ENCODE data around the gene RFXANK. TPM values are rescaled to one million over a fixed set of nuclear protein-coding genes. Genes with fewer than 3 reads are reported as not detected.

The RFXANK gene
- total and polyA plus RNA-seq, 4 donors = 8.9 to 27.8 (median 19.0) TPM

- TF ChIP-seq REST (IDR thresholded peaks at IDR 0.05) (no peak), HNF4A (conservative IDR thresholded peaks at IDR 0.05) (no peak), ZBTB33 (IDR thresholded peaks at IDR 0.05) (no peak), ATF3 (IDR thresholded peaks at IDR 0.05) (no peak)
- WGBS = 68% methylated on average over 12 of the region's 12 CpGs
- no peaks in the 10 kb centered on the region for H3K27me3 ChIP-seq (ENCODE audit: control insufficient read depth in 4 of 4, insufficient read depth in 4 of 4, low read length in 3 of 4)
- no peak overlapping the region for H3K4me3 ChIP-seq (ENCODE audit: low read depth in 1 of 3, low read length in 3 of 3)
- peaks cover 0 to 3% (median 0%) of the 10 kb centered on the region in 4 donors for H3K36me3 ChIP-seq (ENCODE audit: control insufficient read depth in 4 of 4, insufficient read depth in 3 of 4, low read depth in 1 of 4, low read length in 3 of 4)
- H3K9ac ChIP-seq (ENCODE audit: low read depth in 1 of 2, low read length in 2 of 2) = no peak overlapping the region
- no peak overlapping the region for H3K27ac ChIP-seq (ENCODE audit: low read depth in 1 of 2, low read length in 2 of 2)
- peaks cover 0 to 7% (median 3%) of the 10 kb centered on the region in 4 donors for H3K4me1 ChIP-seq (ENCODE audit: control insufficient read depth in 4 of 4, insufficient read depth in 4 of 4, low read length in 3 of 4)
- H3K9me3 ChIP-seq (ENCODE audit: control insufficient read depth in 4 of 4, low read length in 3 of 4) = no peaks in the 10 kb centered on the region
- DNase-seq (ENCODE audit: low spot score) = no peak
Measured at GRCh38 chr19:19142347-19142746, 49.7 kb upstream of the RFXANK start.

GRCh38 chr19:19145281-19145680 lies 46.8 kb upstream of the RFXANK start:
- Histone ChIP-seq H3K4me1 (ENCODE audit: control insufficient read depth in 4 of 4, insufficient read depth in 4 of 4, low read length in 3 of 4) (no peaks in the 10 kb centered on the region), H3K4me3 (ENCODE audit: low read depth in 1 of 3, low read length in 3 of 3) (no peak overlapping the region), H3K9me3 (ENCODE audit: control insufficient read depth in 4 of 4, low read length in 3 of 4) (no peaks in the 10 kb centered on the region), H3K36me3 (ENCODE audit: control insufficient read depth in 4 of 4, insufficient read depth in 3 of 4, low read depth in 1 of 4, low read length in 3 of 4) (peaks cover 0 to 18% (median 5%) of the 10 kb centered on the region in 4 donors), H3K27me3 (ENCODE audit: control insufficient read depth in 4 of 4, insufficient read depth in 4 of 4, low read length in 3 of 4) (no peaks in the 10 kb centered on the region), H3K9ac (ENCODE audit: low read depth in 1 of 2, low read length in 2 of 2) (no peak overlapping the region), H3K27ac (ENCODE audit: low read depth in 1 of 2, low read length in 2 of 2) (no peak overlapping the region)
- TF ChIP-seq JUND (IDR thresholded peaks at IDR 0.05) (no peak), ATF3 (IDR thresholded peaks at IDR 0.05) (no peak), SP1 (IDR thresholded peaks at IDR 0.05) (no peak), HNF4G (IDR thresholded peaks at IDR 0.05) (no peak), RXRA (IDR thresholded peaks at IDR 0.05) (no peak), MAX (IDR thresholded peaks at IDR 0.05) (no peak), RAD21 (IDR thresholded peaks at IDR 0.05) (no peak), HNF4A (conservative IDR thresholded peaks at IDR 0.05) (no peak), YY1 (IDR thresholded peaks at IDR 0.05) (no peak), ZBTB33 (IDR thresholded peaks at IDR 0.05) (no peak), NR2F2 (IDR thresholded peaks at IDR 0.05) (no peak), REST (IDR thresholded peaks at IDR 0.05) (no peak), EGR1 (IDR thresholded peaks at IDR 0.05; ENCODE audit: low read depth in 2 of 2) (no peak), FOXA2 (IDR thresholded peaks at IDR 0.05) (no peak), TAF1 (conservative IDR thresholded peaks at IDR 0.05) (no peak), GABPA (IDR thresholded peaks at IDR 0.05 in 1 of 2, conservative IDR thresholded peaks at IDR 0.05 in 1 of 2) (no peak), FOXA1 (IDR thresholded peaks at IDR 0.05) (no peak)
- 88% methylated on average over 17 of the region's 17 CpGs for WGBS
- no peak for DNase-seq (ENCODE audit: low spot score)
